H1 (cell line): Measurements from ENCODE around the gene PARP15. TPM values are rescaled to one million over a fixed set of nuclear protein-coding genes. Genes with fewer than 3 reads are reported as not detected.

Source experiments
- CTCF ChIA-PET: fragments of 300-600 bp; sonication (Branson Sonifier 250); formaldehyde crosslinking; loops from one replicate; lab custom pipeline; 2021; ENCODE audit not compliant: partially characterized antibody; lab: Charles Lee
- POLR2A ChIA-PET: fragments of 300-600 bp; sonication (Branson Sonifier 250); formaldehyde crosslinking; loops from one replicate; lab custom pipeline; 2021; ENCODE audit warnings: inconsistent platforms; ENCODE audit not compliant: partially characterized antibody; lab: Charles Lee
- DNase-seq, 2 experiments: peaks; one replicate each; pipeline versions ENCODE4 v3.0.0 to v3.0.0-alpha.2; 2010 to 2022; ENCODE audit warnings: low spot score in 2 of 2, low read depth in 1 of 2, mixed read lengths in 1 of 2
- FAIRE-seq: peaks from 2 replicates; lab custom pipeline; 2011; peaks lifted over from hg19 to GRCh38; lab: Jason Lieb, UNC
- H2AFZ ChIP-seq: 2 replicates; pipeline ENCODE4 v1.8.1; 2012; ENCODE audit warnings: low read length, inconsistent platforms
- H2AK5ac ChIP-seq: 2 replicates; pipeline ENCODE4 v1.6.1; 2013; ENCODE audit warnings: low read depth, low read length
- H2BK120ac ChIP-seq: replicated peaks from 2 replicates; pipeline ENCODE3; 2013; ENCODE audit warnings: low read depth, low read length, inconsistent platforms
- H2BK12ac ChIP-seq: 2 replicates; pipeline ENCODE4 v1.6.1; 2013; ENCODE audit warnings: low read depth, low read length
- H2BK15ac ChIP-seq: 2 replicates; pipeline ENCODE4 v1.6.1; 2013; ENCODE audit warnings: low read length
- H2BK20ac ChIP-seq: 2 replicates; pipeline ENCODE4 v1.6.1; 2013; ENCODE audit warnings: low read length
- H2BK5ac ChIP-seq: 2 replicates; pipeline ENCODE4 v1.6.1; 2013; ENCODE audit warnings: low read depth, low read length
- H3K14ac ChIP-seq: 2 replicates; pipeline ENCODE4 v1.6.1; 2013; ENCODE audit warnings: inconsistent platforms; ENCODE audit not compliant: insufficient read length
- H3K18ac ChIP-seq: 2 replicates; pipeline ENCODE4 v1.6.1; 2013; ENCODE audit warnings: low read length; ENCODE audit errors: extremely low read depth
- H3K23ac ChIP-seq: 2 replicates; pipeline ENCODE4 v1.6.1; 2013; ENCODE audit warnings: inconsistent platforms; ENCODE audit not compliant: insufficient read length
- H3K23me2 ChIP-seq: 2 replicates; pipeline ENCODE4 v1.6.1; 2013; ENCODE audit warnings: low read depth, low read length
- H3K27ac ChIP-seq: 2 replicates; pipeline ENCODE4 v1.6.1; 2011; ENCODE audit warnings: low read depth, low read length, inconsistent platforms
- H3K27me3 ChIP-seq, 4 experiments: replicated peaks in 1 of 4; 1 replicate in 1 of 4; 2 replicates in 3 of 4; pipeline versions ENCODE4 v1.6.1 to v1.8.1; 2011 to 2013; ENCODE audit warnings: low read length in 3 of 4, mild to moderate bottlenecking in 3 of 4, inconsistent platforms in 2 of 4, mixed read lengths in 2 of 4, moderate library complexity in 1 of 4; ENCODE audit not compliant: control insufficient read depth in 3 of 4, insufficient read depth in 3 of 4; ENCODE audit errors: extremely low read depth in 1 of 4
- H3K36me3 ChIP-seq, 4 experiments: 2 replicates each; pipeline versions ENCODE4 v1.6.1 to v1.8.1; 2011 to 2013; ENCODE audit warnings: mild to moderate bottlenecking in 4 of 4, low read length in 3 of 4, moderate library complexity in 2 of 4, control low read depth in 1 of 4, inconsistent platforms in 1 of 4; ENCODE audit not compliant: insufficient read depth in 4 of 4, control insufficient read depth in 2 of 4
- H3K4ac ChIP-seq: replicated peaks from 2 replicates; pipeline ENCODE3; 2013; ENCODE audit warnings: low read length, low read depth, mixed read lengths, inconsistent platforms; ENCODE audit not compliant: insufficient read length
- H3K4me1 ChIP-seq, 4 experiments: replicated peaks in 1 of 4; 1 replicate in 1 of 4; 2 replicates in 3 of 4; pipeline versions ENCODE4 v1.6.1 to v1.8.1; 2011 to 2013; ENCODE audit warnings: low read length in 3 of 4, inconsistent platforms in 2 of 4, mixed read lengths in 1 of 4; ENCODE audit not compliant: insufficient read depth in 4 of 4, control insufficient read depth in 3 of 4
- H3K4me2 ChIP-seq, 2 experiments: 2 replicates each; pipeline versions ENCODE4 v1.6.1 to v1.8.1; 2011 to 2013; ENCODE audit warnings: low read depth in 2 of 2, low read length in 2 of 2, control low read depth in 1 of 2, inconsistent platforms in 1 of 2, mild to moderate bottlenecking in 1 of 2; ENCODE audit not compliant: insufficient read depth in 1 of 2
- H3K4me3 ChIP-seq, 4 experiments: fragments of 200-600, 300-600 bp in 1 of 4; sonication (generic), shearing (Covaris generic), sonication (Bioruptor Twin) in 1 of 4; 2 replicates each; pipeline versions ENCODE4 v1.5.1 to v1.8.1; 2011 to 2016; ENCODE audit warnings: low read length in 4 of 4, low read depth in 3 of 4, control low read depth in 2 of 4, inconsistent platforms in 2 of 4, mild to moderate bottlenecking in 2 of 4, mixed read lengths in 1 of 4, moderate library complexity in 1 of 4; ENCODE audit not compliant: insufficient read depth in 2 of 4; ENCODE audit errors: extremely low read depth in 1 of 4
- H3K56ac ChIP-seq: replicated peaks from 2 replicates; pipeline ENCODE3; 2013; ENCODE audit warnings: low read depth, mild to moderate bottlenecking, mixed read lengths, low read length, inconsistent platforms; ENCODE audit not compliant: insufficient read length
- H3K79me1 ChIP-seq: 2 replicates; pipeline ENCODE4 v1.6.1; 2013; ENCODE audit warnings: low read depth, low read length, control low read depth
- H3K79me2 ChIP-seq, 2 experiments: 2 replicates each; pipeline versions ENCODE4 v1.6.1 to v1.8.1; 2012 to 2013; ENCODE audit warnings: low read length in 2 of 2, mild to moderate bottlenecking in 2 of 2, inconsistent platforms in 1 of 2; ENCODE audit not compliant: insufficient read depth in 2 of 2, control insufficient read depth in 1 of 2
- H3K9ac ChIP-seq, 4 experiments: replicated peaks in 1 of 4; 1 replicate in 1 of 4; 2 replicates in 3 of 4; pipeline versions ENCODE4 v1.6.1 to v1.8.1; 2011 to 2013; ENCODE audit warnings: low read depth in 3 of 4, low read length in 3 of 4, control low read depth in 2 of 4, mild to moderate bottlenecking in 2 of 4, moderate library complexity in 2 of 4, inconsistent platforms in 1 of 4; ENCODE audit errors: extremely low read depth in 1 of 4
- H3K9me3 ChIP-seq, 2 experiments: 2 replicates each; pipeline versions ENCODE4 v1.6.1 to v1.8.1; 2012 to 2013; ENCODE audit warnings: mild to moderate bottlenecking in 2 of 2, moderate library complexity in 2 of 2, control low read depth in 1 of 2, inconsistent platforms in 1 of 2, low read depth in 1 of 2, low read length in 1 of 2, mixed read lengths in 1 of 2; ENCODE audit not compliant: insufficient read depth in 2 of 2
- H4K20me1 ChIP-seq, 2 experiments: replicated peaks in 1 of 2; 2 replicates each; pipeline versions ENCODE3 to v1.8.1; 2011 to 2013; ENCODE audit warnings: inconsistent platforms in 2 of 2, low read length in 2 of 2, mild to moderate bottlenecking in 1 of 2; ENCODE audit not compliant: insufficient read depth in 2 of 2, control insufficient read depth in 1 of 2
- H4K5ac ChIP-seq: 2 replicates; pipeline ENCODE4 v1.6.1; 2013; ENCODE audit warnings: low read length, low read depth, mixed read lengths, inconsistent platforms; ENCODE audit not compliant: insufficient read length
- H4K8ac ChIP-seq: 2 replicates; pipeline ENCODE4 v1.8.0; 2013; ENCODE audit warnings: mild to moderate bottlenecking, moderate library complexity, low read length, inconsistent platforms; ENCODE audit not compliant: insufficient read depth; ENCODE audit errors: extremely low read depth
- H4K91ac ChIP-seq: replicated peaks from 2 replicates; pipeline ENCODE3; 2013; ENCODE audit warnings: low read length, mixed read lengths, inconsistent platforms; ENCODE audit not compliant: insufficient read length
- EP300 ChIP-seq, 2 experiments: IDR thresholded peaks; 1 replicate in 1 of 2; 2 replicates in 1 of 2; pipeline ENCODE4 v1.6.1; 2011 to 2012; ENCODE audit warnings: low read depth in 2 of 2, low read length in 2 of 2, mild to moderate bottlenecking in 2 of 2, borderline replicate concordance in 1 of 2, inconsistent platforms in 1 of 2, moderate library complexity in 1 of 2
- KDM1A ChIP-seq: fragments of 200-600, 300-600 bp; sonication (generic); IDR thresholded peaks from 2 replicates; pipeline ENCODE4 v1.7.1; 2016; ENCODE audit warnings: mild to moderate bottlenecking, low read length, borderline replicate concordance
- WGBS, 2 experiments: shearing (Covaris generic) in 1 of 2; methylation state at CpG; one replicate each; pipeline versions ENCODE4 v1.1.6 to v1.1.7; 2013 to 2015; ENCODE audit warnings: low lambda C conversion rate in 2 of 2, mixed read lengths in 2 of 2, inconsistent platforms in 1 of 2, low coverage in 1 of 2, missing lambda C conversion rate in 1 of 2; ENCODE audit not compliant: insufficient replicate concordance in 2 of 2, insufficient coverage in 1 of 2, insufficient read length in 1 of 2; ENCODE audit errors: extremely low coverage in 1 of 2, missing lambda C conversion rate in 1 of 2; 5-methylcytosine and 5-hydroxymethylcytosine counted together
- polyA plus RNA-seq, 7 experiments: library from polyadenylated mRNA; depleted of rRNA in 3 of 7; stranded (reverse) in 5 of 7; unstranded in 2 of 7; fragments of >200 nt in 5 of 7; fragments of 200-250 nt in 2 of 7; gene quantifications; 1 replicate in 5 of 7; 2 replicates in 1 of 7; 4 replicates in 1 of 7; pipeline versions ENCODE4 v1.2.1 to v1.2.3, GENCODE V29; 2011 to 2013; ENCODE audit warnings: missing spikeins in 2 of 7, mixed read lengths in 2 of 7
- total RNA-seq: library from RNA; stranded (reverse); fragmentation: NEBNext Ultra II Directional; extraction: Animal tissue kit (Norgen Biotek cat#: 25700); gene quantifications from 2 replicates; pipeline ENCODE4 v1.2.1, GENCODE V29; 2021

Gene PARP15
- total and polyA plus RNA-seq, 2 of the 8 experiments (the other 6 are each of a cell fraction or from before 2014, with no cell fraction given): 0.37 to 0.45 TPM

DNA sequence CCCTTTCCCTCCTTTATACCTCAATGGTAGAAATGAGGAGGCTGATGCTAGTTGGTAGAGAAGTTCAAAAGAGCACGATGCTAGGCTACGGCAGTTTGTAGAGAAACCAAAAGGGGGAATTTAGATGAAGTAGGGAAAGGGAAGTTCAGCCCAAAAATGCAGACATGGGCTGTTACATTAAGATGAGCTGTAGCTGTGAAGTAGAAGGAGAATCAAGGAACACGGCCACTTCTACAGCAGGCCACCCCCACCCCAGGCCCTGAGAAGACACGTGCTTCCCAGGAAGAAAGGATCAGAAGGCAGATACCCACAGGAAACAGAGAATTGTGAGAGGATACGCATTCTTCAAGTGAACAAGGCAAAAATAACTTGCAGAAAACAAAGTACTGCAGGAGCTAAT, 101.1 kb downstream of the PARP15 start:
- no peak overlapping the region; a peak in 1 of 4 replicates for H3K4me2 ChIP-seq
- H3K79me2 ChIP-seq: 0 out of 4 replicates have a peak, but pooled peaks cover 0 to 3% of the 10 kb centered on the region in 2 experiments
- no peak overlapping the region for H3K14ac ChIP-seq
- H4K5ac ChIP-seq: no peak overlapping the region
- H2BK12ac ChIP-seq: no peak overlapping the region
- H3K9me3 ChIP-seq: no peaks in the 10 kb centered on the region
- H3K56ac ChIP-seq: no peak overlapping the region
- H2BK15ac ChIP-seq: no peak overlapping the region
- no peak overlapping the region for H2BK20ac ChIP-seq
- no peak overlapping the region for H4K8ac ChIP-seq
- no peak overlapping the region for H3K23ac ChIP-seq
- POLR2A ChIA-PET: interaction anchor here (1.7 kb wide), 1 partner anchor 295 kb away, joined by 6 read pairs; the partner anchor contains the start of genes FAM162A and MIX23
- no peak overlapping the region for H3K27ac ChIP-seq
- no peak overlapping the region for H3K4me3 ChIP-seq
- peaks cover 6 to 12% (median 9%) of the 10 kb centered on the region in 4 experiments; a peak in 6 of 7 replicates for H3K4me1 ChIP-seq
- H2BK5ac ChIP-seq: no peak overlapping the region
- H4K91ac ChIP-seq: no peak overlapping the region
- FAIRE-seq (no peak), DNase-seq (no peak)
- no peak overlapping the region for H3K4ac ChIP-seq
- no peak overlapping the region for H3K9ac ChIP-seq
- H3K27me3 ChIP-seq: no peaks in the 10 kb centered on the region; a peak in 2 of 7 replicates
- no peaks in the 10 kb centered on the region for H3K36me3 ChIP-seq
- H3K79me1 ChIP-seq: no peaks in the 10 kb centered on the region
- no peak overlapping the region for H2BK120ac ChIP-seq
- CTCF ChIA-PET: interaction anchor here (0.9 to 5.5 kb wide), 27 partner anchors 9 to 296 kb away, joined by 3 to 62 read pairs (median 7); partner anchors contain the start of genes DTX3L, FAM162A, MIX23 and PARP9
- no peak overlapping the region for H3K18ac ChIP-seq
- H4K20me1 ChIP-seq: no peaks in the 10 kb centered on the region
- peaks cover 8% of the 10 kb centered on the region; the same call in 1 of the 2 replicates for H3K23me2 ChIP-seq
- no peak overlapping the region for H2AK5ac ChIP-seq
- WGBS, 2 experiments: 78% methylated on average over 5 of the region's 5 CpGs; no CpG with 5 or more reads in 1 of the 2 experiments
- peak overlapping the region; percentile 56 for H2AFZ ChIP-seq
- TF ChIP-seq EP300 (IDR thresholded peaks at IDR 0.05; ENCODE audit: borderline replicate concordance in 1 of 2, low read depth in 2 of 2, low read length in 2 of 2) (no peak), KDM1A (no peak)
